K562 (cell line): Measurements from ENCODE around the gene ORAI3. TPM values are rescaled to one million over a fixed set of nuclear protein-coding genes. Genes with fewer than 3 reads are reported as not detected.

Source experiments
- FIP1L1 ChIP-seq: fragments of 200-400 bp; formaldehyde crosslinking; IDR thresholded peaks from 2 replicates; pipeline ENCODE4 v1.6.1; 2018; ENCODE audit warnings: mild to moderate bottlenecking, low read depth, low read length; ENCODE audit not compliant: poor library complexity, severe bottlenecking
- GATA2 ChIP-seq: sonication (generic); formaldehyde crosslinking; IDR thresholded peaks from 2 replicates; pipeline ENCODE4 v1.4.0; 2020; ENCODE audit warnings: mild to moderate bottlenecking, missing genetic modification reagents
- NFE2L1 ChIP-seq: fragments of 450-650 bp; IDR thresholded peaks from 2 replicates; pipeline ENCODE4 v1.6.1; 2016; ENCODE audit warnings: missing genetic modification characterization, low read depth, mild to moderate bottlenecking, missing compliant biosample characterization, moderate library complexity, borderline replicate concordance
- NUFIP1 ChIP-seq: fragments of 450-650 bp; IDR thresholded peaks from 2 replicates; pipeline ENCODE4 v1.6.1; 2018; ENCODE audit not compliant: partially characterized antibody
- PHF20 ChIP-seq: fragments of 450-650 bp; IDR thresholded peaks from 2 replicates; pipeline ENCODE4 v1.6.1; 2018; ENCODE audit not compliant: partially characterized antibody
- RAD51 ChIP-seq: fragments of 450-650 bp; IDR thresholded peaks from 2 replicates; pipeline ENCODE4 v1.7.1; 2016; ENCODE audit warnings: low read depth, mild to moderate bottlenecking, borderline replicate concordance
- THRAP3 ChIP-seq: fragments of 450-650 bp; IDR thresholded peaks from 2 replicates; pipeline ENCODE4 v1.6.1; 2016; ENCODE audit warnings: mild to moderate bottlenecking, inconsistent platforms, borderline replicate concordance
- TSC22D4 ChIP-seq: fragments of 450-650 bp; IDR thresholded peaks from 2 replicates; pipeline ENCODE4 v1.6.1; 2016; ENCODE audit warnings: missing genetic modification characterization, missing biosample characterization, control low read depth
- U2AF2 ChIP-seq: fragments of 200-400 bp; formaldehyde crosslinking; optimal IDR thresholded peaks from 2 replicates; pipeline ENCODE3; 2017; ENCODE audit warnings: low read depth, mild to moderate bottlenecking, low read length
- ZNF589 ChIP-seq: fragments of 200-800 bp; sonication (Bioruptor generic); IDR thresholded peaks from 2 replicates; pipeline ENCODE4 v1.6.1; 2016; ENCODE audit warnings: low read depth, missing genetic modification characterization, missing compliant biosample characterization
- polyA plus RNA-seq, 8 experiments: library from polyadenylated mRNA; depleted of rRNA in 4 of 8; stranded (reverse) in 5 of 8; unstranded in 3 of 8; fragments of >200 nt; fragmentation: Nextera tagmentation in 2 of 8; fragmentation: Illumina TruSeq in 1 of 8; extraction: Ambion mirVana in 2 of 8; extraction: Trizol in 1 of 8; gene quantifications; 2 replicates each; pipeline versions ENCODE4 v1.2.1 to v1.2.3, GENCODE V29; 2011 to 2014; ENCODE audit warnings: inconsistent platforms in 1 of 8, missing spikeins in 1 of 8
- total RNA-seq, 7 experiments: library from RNA; depleted of rRNA in 6 of 7; stranded (reverse); fragments of >200 nt in 6 of 7; fragmentation: Illumina TruSeq in 2 of 7; extraction: Trizol in 2 of 7; gene quantifications; 2 replicates each; pipeline versions ENCODE4 v1.2.1 to v1.2.3, GENCODE V29; 2011 to 2021; ENCODE audit warnings: low replicate concordance in 1 of 7
- TF ChIP-seq, protein P1 (sequence below): fragments of 450-650 bp; IDR thresholded peaks from 2 replicates; pipeline ENCODE4 v1.6.1; 2017; ENCODE audit warnings: antibody characterized with exemption, mild to moderate bottlenecking
- TF ChIP-seq, protein P2 (sequence below): fragments of 150-350 bp; conservative IDR thresholded peaks from 2 replicates; pipeline ENCODE4 v1.6.1; 2014; ENCODE audit warnings: low read length
- TF ChIP-seq, protein P3 (sequence below): fragments of 250-450 bp; sonication (Bioruptor Pico); IDR thresholded peaks from 2 replicates; pipeline ENCODE4 v1.4.0; 2020; ENCODE audit warnings: mild to moderate bottlenecking, moderate library complexity, borderline replicate concordance
- TF ChIP-seq, protein P4 (sequence below): sonication (generic); formaldehyde crosslinking; IDR thresholded peaks from 2 replicates; pipeline ENCODE4 v1.8.0; 2022; ENCODE audit warnings: missing genetic modification reagents, mild to moderate bottlenecking, moderate library complexity, borderline replicate concordance

ORAI3 gene
- total and polyA plus RNA-seq, 9 of the 15 experiments (the other 6 are each of a cell fraction or from before 2014, with no cell fraction given): 4.9 to 23.3 (median 14.1) TPM

DNA sequence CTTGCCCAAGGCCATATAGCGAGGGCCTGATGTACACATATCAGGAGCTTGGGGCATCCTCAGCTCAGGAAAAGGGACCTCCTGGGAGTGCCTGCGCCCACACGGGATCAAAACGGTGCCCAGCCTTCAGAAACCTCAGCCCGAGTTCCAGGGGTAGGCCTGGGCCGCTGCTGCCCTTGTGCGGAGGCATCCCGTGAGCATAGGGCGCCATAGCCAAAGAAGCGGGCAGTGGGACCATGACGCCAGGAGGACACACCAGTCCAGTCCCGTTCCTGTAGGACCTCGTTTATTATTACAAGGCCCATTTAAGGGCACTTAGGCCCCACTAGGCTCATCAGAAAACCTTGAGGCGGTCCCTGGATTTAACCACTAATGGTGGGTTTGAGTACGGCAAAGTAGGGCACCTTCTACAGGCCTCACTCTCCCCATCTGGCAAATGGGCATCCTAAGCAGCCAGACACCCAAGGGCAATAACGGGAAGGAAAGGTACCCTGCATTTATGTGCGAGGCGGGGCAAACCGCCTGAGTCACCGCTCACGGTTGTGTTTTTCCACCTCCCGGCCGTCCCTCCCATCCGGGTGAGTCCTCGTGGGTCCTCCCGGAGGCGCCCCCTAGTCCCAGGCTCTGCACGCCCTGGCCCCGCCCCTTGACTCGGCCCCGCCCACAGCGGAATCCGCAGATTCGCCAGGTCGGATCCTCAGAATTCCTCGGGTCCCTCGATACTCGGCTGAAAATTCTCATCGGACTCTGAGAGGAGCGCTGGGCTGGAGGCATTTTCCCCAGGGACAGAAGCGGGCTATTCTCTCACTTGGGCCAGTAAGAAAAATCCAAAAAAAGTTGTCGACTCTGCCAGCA, 8.0 kb downstream of the ORAI3 start (continued):
- TF ChIP-seq FIP1L1 (no peak), NFE2L1 (tag) (no peak), U2AF2 (no peak), PHF20 (peak; percentile 42), NUFIP1 (no peak), THRAP3 (no peak), GATA2 (CRISPR knock-in tag) (no peak), RAD51 (no peak), ZNF589 (CRISPR knock-in tag) (no peak; the same call in 1 of the 2 replicates), TSC22D4 (no peak)
- TF ChIP-seq, protein P1, sequence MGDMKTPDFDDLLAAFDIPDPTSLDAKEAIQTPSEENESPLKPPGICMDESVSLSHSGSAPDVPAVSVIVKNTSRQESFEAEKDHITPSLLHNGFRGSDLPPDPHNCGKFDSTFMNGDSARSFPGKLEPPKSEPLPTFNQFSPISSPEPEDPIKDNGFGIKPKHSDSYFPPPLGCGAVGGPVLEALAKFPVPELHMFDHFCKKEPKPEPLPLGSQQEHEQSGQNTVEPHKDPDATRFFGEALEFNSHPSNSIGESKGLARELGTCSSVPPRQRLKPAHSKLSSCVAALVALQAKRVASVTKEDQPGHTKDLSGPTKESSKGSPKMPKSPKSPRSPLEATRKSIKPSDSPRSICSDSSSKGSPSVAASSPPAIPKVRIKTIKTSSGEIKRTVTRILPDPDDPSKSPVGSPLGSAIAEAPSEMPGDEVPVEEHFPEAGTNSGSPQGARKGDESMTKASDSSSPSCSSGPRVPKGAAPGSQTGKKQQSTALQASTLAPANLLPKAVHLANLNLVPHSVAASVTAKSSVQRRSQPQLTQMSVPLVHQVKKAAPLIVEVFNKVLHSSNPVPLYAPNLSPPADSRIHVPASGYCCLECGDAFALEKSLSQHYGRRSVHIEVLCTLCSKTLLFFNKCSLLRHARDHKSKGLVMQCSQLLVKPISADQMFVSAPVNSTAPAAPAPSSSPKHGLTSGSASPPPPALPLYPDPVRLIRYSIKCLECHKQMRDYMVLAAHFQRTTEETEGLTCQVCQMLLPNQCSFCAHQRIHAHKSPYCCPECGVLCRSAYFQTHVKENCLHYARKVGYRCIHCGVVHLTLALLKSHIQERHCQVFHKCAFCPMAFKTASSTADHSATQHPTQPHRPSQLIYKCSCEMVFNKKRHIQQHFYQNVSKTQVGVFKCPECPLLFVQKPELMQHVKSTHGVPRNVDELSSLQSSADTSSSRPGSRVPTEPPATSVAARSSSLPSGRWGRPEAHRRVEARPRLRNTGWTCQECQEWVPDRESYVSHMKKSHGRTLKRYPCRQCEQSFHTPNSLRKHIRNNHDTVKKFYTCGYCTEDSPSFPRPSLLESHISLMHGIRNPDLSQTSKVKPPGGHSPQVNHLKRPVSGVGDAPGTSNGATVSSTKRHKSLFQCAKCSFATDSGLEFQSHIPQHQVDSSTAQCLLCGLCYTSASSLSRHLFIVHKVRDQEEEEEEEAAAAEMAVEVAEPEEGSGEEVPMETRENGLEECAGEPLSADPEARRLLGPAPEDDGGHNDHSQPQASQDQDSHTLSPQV: no peak
- TF ChIP-seq, protein P2, sequence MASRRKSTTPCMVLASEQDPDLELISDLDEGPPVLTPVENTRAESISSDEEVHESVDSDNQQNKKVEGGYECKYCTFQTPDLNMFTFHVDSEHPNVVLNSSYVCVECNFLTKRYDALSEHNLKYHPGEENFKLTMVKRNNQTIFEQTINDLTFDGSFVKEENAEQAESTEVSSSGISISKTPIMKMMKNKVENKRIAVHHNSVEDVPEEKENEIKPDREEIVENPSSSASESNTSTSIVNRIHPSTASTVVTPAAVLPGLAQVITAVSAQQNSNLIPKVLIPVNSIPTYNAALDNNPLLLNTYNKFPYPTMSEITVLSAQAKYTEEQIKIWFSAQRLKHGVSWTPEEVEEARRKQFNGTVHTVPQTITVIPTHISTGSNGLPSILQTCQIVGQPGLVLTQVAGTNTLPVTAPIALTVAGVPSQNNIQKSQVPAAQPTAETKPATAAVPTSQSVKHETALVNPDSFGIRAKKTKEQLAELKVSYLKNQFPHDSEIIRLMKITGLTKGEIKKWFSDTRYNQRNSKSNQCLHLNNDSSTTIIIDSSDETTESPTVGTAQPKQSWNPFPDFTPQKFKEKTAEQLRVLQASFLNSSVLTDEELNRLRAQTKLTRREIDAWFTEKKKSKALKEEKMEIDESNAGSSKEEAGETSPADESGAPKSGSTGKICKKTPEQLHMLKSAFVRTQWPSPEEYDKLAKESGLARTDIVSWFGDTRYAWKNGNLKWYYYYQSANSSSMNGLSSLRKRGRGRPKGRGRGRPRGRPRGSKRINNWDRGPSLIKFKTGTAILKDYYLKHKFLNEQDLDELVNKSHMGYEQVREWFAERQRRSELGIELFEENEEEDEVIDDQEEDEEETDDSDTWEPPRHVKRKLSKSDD: no peak
- TF ChIP-seq, protein P3, sequence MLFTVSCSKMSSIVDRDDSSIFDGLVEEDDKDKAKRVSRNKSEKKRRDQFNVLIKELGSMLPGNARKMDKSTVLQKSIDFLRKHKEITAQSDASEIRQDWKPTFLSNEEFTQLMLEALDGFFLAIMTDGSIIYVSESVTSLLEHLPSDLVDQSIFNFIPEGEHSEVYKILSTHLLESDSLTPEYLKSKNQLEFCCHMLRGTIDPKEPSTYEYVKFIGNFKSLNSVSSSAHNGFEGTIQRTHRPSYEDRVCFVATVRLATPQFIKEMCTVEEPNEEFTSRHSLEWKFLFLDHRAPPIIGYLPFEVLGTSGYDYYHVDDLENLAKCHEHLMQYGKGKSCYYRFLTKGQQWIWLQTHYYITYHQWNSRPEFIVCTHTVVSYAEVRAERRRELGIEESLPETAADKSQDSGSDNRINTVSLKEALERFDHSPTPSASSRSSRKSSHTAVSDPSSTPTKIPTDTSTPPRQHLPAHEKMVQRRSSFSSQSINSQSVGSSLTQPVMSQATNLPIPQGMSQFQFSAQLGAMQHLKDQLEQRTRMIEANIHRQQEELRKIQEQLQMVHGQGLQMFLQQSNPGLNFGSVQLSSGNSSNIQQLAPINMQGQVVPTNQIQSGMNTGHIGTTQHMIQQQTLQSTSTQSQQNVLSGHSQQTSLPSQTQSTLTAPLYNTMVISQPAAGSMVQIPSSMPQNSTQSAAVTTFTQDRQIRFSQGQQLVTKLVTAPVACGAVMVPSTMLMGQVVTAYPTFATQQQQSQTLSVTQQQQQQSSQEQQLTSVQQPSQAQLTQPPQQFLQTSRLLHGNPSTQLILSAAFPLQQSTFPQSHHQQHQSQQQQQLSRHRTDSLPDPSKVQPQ (CRISPR knock-in tag): no peak
- TF ChIP-seq, protein P4, sequence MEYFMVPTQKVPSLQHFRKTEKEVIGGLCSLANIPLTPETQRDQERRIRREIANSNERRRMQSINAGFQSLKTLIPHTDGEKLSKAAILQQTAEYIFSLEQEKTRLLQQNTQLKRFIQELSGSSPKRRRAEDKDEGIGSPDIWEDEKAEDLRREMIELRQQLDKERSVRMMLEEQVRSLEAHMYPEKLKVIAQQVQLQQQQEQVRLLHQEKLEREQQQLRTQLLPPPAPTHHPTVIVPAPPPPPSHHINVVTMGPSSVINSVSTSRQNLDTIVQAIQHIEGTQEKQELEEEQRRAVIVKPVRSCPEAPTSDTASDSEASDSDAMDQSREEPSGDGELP (CRISPR knock-in tag): no peak
